Activated naive CD4-positive, alpha-beta T cell treated with anti-CD3 and anti-CD28 coated beads, Interleukin-2, amount 50 U/mL, for 16 hours (primary cell): ENCODE measurements around the gene SSH2.

ENCODE experiments used
- DNase-seq: peaks from one replicate; pipeline ENCODE4 v3.0.0-alpha.2; 2020

The SSH2 gene

DNA sequence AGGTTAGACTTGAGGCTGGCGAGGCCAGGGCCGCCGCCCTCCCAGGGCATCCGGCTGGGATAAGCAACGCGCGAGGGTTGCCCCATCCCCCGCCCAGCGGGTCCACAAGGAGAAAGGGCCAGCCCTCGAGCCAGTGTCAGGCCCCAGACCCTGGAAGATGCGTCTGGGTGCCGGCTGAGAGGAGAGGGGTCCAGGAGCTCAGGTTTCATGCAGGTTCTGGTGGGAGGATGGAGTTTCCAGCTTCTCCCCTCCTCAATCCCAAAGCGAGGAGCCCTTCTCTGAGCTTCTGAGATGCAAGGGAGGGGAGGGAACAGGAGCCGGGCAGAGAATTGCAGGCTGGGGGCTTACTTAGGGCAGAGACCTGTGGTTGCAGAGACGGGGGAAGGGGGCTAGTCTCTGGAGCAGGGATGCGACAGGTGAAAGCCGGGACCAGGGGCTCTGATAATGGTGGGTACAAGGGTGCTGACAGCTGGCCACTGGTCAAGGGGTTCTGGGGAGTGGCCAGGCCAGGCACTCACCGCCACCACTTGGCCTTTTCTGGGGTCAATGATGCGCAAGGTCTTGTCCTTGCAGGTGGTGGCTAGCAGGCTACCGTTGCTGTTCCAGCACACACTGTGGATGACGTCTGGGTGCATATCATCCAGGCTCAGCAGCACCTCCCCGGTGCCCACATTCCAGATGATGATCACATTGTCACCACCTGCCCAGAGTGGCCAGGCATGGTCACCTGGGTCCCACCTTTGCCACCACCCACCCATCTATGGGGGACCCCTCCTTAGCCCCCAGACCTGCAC is 311.6 kb downstream of the SSH2 start:
- no peak for DNase-seq

DNA sequence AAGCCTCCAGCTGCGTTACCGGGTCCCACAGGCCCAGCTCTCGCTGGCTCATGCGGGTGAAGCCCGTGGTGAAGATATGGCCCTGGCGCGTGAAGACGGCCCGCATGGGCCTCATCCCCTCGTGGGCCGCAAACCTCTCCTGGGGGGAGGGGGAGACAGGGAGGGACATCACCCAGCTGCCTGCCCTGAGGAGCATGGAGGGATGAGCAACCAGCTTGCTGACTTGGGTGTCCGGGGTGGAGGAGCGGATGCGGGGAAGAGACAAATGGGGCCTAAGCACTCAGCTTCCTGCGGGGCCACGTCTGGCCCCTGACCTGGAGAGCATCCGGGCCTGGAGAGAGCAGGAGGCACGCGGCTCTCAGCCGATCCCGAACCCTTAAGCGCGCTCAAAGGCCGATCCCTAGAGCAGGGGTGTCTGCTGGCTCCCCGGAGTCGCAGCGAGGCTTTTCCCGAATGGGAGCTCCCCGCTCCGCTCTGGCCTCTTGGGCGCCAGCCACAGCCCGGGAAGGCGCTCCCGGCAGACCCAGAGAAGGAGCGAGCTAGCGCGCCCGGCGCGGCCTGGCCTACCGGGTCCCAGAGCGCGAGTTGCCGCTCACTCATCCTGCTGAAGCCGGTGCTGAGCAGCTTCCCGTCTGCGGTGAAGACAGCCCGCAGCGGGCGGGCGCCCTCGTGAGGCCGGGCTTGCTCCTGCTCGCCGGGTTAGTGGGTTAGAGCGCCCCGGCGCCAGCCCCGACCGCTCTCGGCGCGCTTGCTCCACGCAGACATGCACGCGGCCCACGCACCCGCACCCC is 312.4 kb downstream of the SSH2 start:
- peak; percentile 90 for DNase-seq

DNA sequence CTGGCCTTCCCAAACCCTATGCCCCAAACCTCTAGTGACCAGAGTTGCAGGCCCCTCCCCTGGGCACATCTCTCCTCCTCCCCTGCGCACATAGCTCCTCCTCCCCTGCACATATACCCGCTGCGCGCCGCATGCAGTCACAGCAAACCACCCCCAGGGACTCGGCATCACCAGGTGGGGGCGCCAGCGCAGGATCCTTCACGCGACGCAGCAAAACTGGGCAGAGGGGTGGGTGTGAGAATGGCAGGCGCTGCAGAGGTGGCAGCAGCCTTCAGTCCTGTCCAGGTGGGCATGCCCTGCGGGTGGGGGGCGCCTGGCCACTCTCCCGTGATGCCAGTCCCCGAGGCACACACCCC is 312.9 kb downstream of the SSH2 start:
- DNase-seq: peak; percentile 94

DNA sequence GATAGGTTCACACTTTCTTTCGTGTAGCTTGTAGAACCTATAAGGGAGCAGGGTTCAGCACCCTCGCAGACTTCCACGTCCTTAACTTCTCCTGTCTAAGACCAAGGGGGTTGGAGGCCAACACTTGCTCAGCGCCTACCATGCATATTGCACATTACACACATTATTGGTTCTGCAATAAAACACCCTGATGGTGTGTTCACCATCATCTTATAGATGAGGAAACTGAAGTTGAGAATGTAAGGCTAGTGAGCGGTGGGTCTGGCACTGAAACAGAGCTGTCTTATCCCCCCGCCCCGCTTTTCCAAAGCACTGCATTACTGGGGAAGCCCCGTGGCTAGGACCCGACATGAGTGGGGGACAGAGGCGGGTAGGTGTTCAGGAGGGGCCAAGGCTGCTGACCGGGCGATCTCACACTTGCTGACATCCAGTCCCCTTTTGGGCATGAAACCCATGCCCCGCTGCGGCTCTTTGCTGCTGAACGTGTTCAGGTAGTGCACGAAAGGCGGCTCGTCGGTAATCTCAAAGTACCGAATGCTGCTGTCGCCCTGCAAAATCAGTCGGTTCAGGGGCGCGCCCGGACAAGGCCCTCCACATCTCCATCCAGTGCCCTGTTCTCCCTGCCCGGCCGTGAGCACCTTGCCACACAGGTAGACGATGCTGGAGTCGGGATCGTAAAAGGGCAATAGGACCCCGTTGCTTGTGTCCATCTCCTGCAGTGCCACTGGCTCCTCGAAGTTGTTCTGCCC is 313.6 kb downstream of the SSH2 start:
- no peak for DNase-seq

DNA sequence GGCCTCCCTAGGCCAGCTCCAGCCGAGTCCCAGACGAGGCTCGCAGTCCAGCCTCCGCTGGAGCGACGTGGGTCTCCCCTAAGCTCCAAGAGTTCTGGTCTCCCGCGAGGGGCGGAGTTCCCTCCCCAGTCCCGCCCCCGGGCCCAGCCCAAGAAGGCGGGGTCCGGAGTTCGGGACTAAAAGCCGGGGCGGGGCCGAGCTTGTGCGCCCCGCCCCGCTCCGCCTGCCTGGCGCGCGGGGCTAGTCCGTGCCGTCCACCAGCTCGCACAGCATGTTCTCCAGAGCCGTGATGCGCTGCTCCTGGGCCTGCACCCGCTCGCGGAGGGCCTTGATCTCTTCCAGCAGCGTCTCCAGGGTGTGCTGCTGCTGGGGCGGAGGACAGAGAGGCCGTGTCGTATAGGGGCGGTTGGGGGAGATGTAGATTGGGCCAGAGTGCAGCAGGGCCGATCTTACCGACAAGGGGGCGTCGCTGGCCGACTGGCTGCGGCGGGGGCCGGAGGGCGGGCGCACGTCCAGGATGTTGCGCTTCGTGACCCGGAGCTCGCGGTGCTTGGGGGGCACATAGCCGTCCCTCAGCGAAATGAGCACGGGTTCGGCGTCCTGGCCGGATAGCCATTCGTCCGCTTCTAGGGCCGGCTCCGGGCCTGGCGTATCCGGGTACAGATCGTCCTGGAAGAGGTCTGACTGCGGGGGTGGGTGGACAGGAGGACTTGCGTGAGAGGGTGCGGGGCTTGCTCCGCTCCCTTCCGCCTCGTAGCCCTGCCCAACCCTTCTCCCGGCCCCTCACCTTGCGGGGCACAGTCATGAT is 314.3 kb downstream of the SSH2 start:
- peak; percentile 84 for DNase-seq

DNA sequence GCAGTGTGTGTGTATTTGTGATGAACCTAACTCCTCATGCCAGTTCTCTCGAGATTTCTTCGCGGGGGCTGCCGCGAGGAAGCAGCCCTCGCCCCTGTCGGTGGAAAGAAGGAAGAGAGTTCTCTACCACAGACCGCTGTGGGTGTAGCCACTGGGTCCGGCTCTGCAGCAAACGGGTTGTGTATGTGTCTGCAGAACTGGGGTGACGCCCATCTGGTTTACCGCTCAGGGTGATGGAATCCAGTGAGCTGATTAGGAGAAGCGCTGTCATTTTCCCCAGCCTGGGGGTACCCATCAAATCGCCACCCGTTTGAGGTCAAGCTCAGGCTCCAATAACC is 315.0 kb downstream of the SSH2 start:
- peak; percentile 45 for DNase-seq

DNA sequence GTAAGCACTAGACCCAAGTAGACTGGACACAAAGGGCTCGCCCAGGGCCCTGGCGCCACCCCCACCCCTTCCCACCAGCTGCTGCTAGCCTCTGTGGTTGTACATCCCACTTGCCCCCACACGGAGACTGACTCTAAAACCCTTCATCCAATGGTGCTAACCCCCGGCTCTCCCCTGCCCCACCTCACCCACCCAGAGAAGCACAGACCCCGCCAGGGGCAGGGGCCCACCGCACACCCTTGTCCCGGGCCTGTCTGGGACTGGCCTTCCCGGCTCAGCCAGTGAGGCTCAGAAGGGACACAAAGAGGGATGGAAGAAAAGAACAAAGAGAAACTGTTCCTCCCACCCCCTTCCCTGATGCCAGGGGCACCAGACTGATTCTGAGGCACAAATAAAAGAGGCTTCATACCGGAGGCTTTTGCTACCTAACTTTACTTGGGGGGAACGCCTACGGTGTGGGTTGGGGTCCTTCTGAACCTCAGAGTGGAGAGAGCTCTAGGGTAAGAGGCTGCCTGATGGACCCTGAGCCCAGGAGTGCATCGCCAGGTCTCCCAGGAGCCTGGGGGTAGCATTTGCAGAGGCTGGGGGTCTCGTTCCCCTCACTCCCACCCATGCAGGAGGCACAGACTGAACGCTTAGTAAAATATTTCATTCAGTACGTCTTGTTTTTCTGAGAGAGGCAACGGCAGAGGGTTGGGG is 315.5 kb downstream of the SSH2 start:
- DNase-seq: no peak

DNA sequence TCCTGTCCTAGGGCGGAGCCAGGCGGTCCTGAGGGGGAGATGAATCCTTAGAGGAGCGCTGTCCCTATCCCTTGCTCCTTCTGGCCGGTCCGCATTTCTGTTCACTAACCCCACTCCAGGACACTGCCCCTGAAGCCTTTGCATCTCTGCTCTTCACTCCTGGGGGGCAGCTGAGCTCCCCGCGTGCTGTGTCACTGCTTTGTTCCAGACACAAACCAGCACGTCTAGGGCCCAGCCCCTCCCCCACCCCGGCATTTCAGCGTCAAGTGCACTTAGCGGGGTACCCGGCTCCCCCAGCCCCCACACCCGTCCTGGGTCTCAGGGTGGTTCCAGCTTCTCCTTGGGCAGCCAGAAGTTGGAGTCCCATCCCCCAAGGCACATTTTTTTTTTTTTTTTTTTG is 316.2 kb downstream of the SSH2 start:
- no peak for DNase-seq

DNA sequence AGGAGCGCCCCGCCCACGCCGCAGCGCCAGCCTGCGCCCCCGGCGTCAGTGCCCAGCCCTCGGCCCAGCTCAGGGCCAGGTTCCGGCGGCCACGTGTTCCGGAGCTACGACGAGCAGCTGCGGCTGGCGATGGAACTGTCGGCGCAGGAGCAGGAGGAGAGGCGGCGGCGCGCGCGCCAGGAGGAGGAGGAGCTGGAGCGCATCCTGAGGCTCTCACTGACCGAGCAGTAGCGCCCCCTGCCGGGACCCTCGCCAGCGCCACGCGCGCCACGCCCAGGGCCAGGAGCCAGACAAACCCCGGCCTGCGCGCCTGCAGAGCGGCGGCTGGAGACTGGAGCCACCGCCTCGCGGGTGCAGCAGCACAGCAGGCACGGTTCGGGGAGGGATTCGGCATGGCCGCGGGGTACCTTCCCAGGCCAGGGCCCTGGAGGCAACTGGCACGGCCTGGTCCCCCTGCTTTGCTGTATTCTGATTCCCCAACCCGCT is 316.6 kb downstream of the SSH2 start:
- peak; percentile 94 for DNase-seq

DNA sequence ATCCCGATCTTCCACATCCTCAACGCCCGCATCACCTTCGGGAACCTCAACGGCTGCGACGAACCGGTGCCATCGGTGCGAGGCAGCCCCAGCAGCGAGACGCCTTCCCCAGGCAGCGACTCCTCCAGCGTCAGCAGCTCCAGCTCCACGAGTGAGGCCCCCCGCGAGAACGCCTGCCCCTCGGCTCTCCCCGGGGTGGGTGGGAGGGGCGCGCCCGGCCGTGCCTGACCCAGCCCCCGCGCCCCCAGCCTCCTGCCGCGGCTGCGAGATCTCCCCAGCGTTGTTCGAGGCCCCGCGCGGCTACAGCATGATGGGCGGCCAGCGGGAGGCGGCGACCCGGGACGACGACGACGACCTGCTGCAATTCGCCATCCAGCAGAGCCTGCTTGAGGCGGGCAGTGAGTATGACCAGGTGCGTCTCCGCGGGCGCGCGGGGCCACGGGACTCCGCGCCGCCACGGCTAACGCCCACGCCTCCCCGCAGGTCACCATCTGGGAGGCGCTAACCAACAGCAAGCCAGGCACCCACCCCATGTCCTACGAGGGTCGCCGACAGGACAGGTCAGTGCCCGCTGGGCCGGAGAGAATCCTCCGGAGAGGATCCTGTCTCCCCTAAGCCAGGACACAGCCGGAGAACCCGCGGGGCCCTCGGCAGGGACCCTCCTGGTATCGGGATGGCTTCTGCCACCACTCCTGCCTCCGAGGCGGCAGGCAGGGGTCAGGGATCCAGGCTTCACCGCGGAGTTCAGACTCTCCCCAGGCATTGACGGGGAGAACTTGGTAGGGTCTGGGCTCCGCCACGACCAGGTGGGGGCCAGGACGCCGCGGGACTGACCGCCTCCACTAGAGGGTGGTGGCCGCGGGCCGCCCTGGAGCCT is 317.4 kb downstream of the SSH2 start:
- DNase-seq: no peak

DNA sequence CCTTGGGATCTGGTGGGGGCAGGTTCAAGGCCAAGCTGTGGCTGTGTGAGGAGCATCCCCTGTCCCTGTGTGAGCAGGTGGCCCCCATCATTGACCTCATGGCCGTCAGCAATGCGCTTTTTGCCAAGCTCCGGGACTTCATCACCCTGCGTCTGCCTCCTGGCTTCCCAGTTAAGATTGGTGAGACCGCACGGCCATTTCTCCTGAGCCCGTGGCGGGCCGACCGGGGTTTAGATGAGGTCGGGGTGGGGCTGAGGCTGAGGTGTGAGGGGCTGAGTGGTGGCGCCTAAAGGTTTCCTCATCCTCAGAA is 318.0 kb downstream of the SSH2 start:
- no peak for DNase-seq

DNA sequence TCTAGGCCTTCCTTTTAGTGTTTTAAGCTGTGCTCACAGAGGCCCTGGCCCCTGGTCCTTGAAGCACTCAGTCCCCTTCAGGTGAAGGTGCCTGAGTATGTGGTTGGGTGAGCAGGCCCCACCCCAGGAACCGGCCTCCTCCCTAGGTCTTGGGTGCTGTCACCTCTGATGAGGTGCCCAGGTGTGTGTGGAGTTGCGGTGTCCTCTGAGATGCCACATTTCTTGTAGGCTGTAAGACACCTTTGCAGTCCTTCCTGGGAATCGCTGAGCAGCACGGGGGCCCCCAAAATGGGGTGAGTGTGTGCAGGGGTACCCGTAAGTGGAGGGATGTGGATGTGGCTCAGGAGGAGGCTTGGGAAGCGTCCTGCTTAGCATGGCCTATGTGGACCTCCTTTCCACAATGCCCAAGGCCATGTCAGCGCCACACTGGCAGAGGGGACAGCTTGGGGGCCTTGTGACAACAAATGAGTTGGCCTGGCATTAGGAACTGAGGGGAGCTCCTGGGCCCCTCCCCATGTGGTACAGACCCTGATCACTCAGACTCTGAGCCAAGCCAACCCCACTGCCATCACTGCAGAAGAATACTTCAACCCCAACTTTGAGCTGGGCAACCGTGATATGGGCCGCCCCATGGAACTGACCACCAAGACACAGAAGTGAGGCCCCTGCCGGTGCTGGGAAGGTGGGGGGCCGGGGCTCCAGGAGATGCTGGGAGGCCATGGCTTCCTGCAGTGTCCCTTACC is 318.5 kb downstream of the SSH2 start:
- no peak for DNase-seq

DNA sequence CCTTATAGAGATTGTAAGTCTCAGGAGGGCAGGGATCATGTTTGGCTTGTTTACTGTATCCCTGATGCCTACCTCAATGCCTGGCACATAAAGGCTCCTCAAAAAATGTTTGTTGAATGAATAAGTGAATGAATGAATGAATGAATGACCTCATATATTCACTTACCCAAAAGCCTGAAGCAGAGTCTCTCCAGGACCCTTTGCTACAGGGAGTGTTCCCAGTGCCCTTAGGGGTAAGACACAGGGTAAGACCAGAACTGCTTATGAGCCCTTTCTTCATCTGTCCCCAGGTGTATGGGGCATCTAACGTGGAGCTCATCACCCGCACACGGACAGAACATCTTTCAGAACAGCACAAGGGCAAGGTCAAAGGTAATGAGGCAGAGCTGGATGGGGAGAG is 319.6 kb downstream of the SSH2 start:
- DNase-seq: no peak

DNA sequence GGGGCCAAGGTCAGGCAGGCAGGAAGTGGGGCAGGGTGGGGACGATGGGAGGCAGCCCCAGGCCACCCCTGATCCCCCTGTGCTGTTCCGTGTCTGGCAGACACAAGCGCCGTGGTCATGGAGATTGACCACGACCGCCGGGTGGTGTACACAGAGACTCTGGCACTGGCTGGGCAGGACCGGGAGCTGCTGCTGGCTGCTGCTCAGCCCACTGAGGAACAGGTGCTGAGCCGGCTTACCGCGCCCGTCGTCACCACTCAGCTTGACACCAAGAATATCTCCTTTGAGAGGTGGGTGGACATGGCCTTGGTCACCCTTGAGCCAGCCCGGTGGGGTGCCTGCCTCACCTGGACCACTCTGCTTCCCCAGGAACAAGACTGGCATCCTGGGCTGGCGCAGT is 321.0 kb downstream of the SSH2 start:
- DNase-seq: no peak

DNA sequence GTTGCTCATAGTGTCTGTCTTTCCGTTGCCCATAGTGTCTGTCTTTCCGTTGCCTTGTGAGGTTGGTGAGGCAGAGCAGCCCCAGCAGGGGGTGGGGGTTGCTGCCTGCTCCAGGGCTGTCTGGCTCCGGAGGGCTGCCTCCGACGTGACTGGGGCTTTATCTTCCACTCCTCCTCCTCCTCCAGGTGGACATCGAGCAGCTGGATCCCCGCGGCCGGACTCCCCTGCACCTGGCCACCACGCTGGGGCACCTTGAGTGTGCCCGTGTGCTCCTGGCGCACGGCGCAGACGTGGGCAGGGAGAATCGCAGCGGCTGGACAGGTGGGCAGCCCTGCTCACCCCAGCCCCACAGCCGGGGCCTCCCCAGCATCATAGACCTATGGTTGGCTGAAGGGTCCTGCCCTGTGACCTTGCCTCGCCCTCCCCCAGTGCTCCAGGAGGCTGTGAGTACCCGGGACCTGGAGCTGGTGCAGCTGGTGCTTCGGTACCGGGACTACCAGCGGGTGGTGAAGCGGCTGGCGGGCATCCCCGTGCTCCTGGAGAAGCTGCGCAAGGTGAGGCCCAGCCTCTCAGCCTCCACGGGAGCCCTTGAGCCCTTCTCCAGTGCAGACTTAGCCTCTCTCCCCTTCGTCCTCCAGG is 322.4 kb downstream of the SSH2 start:
- no peak for DNase-seq

DNA sequence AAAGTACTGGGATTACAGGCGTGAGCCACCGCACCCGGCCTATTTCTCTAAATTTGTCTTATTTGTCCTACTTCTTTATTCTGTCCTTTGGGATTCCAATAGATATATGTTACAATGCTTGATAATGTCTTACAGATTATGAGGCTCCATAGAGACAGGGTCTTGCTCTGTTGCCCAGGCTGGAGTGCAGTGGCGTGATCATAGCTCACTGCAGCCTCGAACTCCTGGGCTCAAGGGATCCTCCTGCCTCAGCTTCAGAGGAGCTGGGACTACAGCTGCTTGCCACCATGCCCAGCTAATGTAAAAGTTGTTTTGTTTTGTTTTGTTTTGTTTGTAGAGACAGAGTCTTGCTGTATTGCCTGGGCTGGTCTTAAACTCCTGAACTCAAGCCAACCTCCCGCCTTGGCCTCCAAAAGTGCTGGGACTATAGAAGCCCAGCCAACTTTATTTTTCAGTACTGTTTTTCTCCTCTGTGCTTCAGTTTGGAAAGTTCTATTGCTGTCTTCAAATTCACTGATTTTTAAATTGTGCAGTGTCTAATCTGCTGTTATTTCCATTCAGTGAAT is 326.8 kb downstream of the SSH2 start:
- no peak for DNase-seq

DNA sequence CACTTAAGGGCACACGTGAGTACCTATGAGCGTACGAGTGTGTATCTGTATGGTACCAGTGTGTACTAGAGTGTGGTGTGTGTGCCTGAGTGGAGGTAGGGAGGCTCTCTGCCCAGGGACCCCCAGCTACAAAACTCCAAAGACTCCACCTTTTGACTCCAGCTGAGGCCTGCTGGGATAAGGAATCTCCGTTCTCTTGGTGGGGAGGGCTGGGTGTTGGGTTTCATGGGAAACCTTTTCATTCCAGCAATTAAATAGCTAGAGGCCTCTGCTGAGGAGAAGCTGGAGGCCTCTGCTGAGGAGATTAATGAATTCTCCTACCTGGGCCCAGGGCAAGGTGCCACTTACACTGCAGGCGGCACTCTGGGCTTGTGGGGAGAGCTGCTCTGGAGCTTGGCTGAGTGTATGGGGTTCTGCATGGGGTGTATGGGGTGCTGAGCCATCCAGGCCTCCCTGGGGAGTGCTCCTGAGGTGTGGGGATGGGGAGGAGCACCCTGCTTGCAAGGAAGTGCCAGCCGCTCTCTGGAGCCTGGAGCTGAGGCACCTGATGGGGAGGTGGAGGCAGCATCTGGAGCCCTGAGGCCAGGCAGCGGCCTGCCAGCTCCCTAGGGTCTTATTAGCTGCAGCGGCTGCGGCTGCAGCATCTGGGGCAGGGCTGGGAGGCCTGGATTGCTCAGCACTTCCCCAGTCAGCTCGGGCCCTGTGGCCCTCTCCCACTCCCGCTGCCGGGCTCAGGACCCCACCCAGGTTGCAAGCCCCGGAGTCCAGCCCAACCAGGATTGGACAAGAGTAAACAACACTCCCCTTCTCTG is 332.5 kb downstream of the SSH2 start:
- DNase-seq: no peak

DNA sequence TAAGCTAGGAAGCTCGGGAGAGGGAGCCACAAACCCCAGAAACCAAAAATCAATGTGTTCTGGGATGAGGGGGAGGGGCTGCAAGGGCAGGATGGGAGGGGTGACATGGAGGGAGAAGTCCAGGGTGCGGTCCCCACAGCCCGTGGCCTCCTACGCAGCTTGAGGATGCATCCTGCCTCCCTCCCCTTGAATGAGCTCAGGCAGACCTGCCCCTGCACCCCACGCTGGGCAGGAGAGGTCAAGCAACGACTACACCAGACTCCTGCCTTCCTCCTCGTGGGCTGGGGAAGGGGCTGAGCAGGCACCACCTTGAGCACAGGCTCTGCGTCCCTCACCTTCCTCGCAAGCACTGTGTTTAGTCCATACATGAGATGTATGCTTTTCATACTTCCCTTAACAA is 333.2 kb downstream of the SSH2 start:
- no peak for DNase-seq
